NB4 (cell line): Measurements from ENCODE around the gene KCTD1.

ENCODE experiments used
- CTCF ChIP-seq: IDR thresholded peaks from one replicate; pipeline ENCODE4 v1.5.1; 2012; ENCODE audit warnings: low read depth, low read length
- MAX ChIP-seq: IDR thresholded peaks from 2 replicates; pipeline ENCODE4 v1.6.1; 2011; ENCODE audit warnings: low read depth, low read length

DNA sequence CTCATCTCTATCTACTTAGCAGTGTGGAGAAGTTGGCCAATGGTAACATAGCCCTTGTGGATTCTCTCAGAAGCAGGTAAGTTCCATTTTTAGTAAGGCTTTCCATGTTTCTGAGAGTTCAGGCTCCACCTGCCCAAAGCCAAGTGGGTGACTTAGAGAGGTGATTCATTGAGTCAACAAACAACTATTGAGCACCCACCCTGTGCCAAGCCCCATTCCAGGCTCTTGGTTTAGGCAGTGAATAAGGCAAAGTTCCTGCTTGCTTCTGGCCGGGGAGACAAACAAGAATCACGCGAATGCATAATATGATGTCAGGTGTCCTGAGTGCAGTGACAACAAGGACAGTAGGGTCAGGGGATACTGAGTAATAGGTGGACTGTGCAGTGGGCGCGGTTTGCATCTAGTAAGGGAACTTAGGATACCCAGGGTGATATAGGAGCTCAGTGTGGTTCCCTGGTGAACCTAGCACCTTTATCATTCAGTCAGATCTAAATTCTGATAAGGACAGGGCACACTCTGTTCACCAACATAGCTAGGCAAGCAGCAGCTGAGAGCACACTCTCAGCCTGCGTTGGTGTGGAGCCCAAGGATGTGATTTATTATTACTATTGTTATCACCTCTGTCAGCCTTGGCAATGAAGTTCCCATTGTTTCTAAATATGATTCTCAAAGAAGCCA, 31.7 kb upstream of the KCTD1 start:
- TF ChIP-seq CTCF (no peak), MAX (no peak)
